CD4-positive, alpha-beta memory T cell (primary cell): Measurements from ENCODE around the gene DCP1A. TPM values are rescaled to one million over a fixed set of nuclear protein-coding genes. Genes with fewer than 3 reads are reported as not detected.

Experiments used
- CTCF ChIA-PET: fragments of 350-600 bp; sonication (Branson Sonifier 250); formaldehyde crosslinking; loops from one replicate; lab custom pipeline; 2021; ENCODE audit warnings: inconsistent platforms; ENCODE audit not compliant: partially characterized antibody; lab: Charles Lee
- POLR2A ChIA-PET: fragments of 350-600 bp; sonication (Branson Sonifier 250); formaldehyde crosslinking; loops from one replicate; lab custom pipeline; 2021; ENCODE audit not compliant: partially characterized antibody; lab: Charles Lee
- DNase-seq, 5 donors: peaks; one replicate each; pipeline versions ENCODE4 v3.0.0 to v3.0.0-alpha.2; 2020 to 2022; ENCODE audit warnings: mixed read lengths in 1 of 5
- H3K27ac ChIP-seq: one replicate; pipeline ENCODE4 v1.7.0; 2013; ENCODE audit warnings: low read depth, low read length
- H3K27me3 ChIP-seq: 2 replicates; pipeline ENCODE4 v1.7.0; 2013; ENCODE audit warnings: mild to moderate bottlenecking, low read length, moderate library complexity; ENCODE audit not compliant: insufficient read depth
- H3K36me3 ChIP-seq: 2 replicates; pipeline ENCODE4 v1.7.0; 2013; ENCODE audit warnings: mild to moderate bottlenecking, low read length, moderate library complexity; ENCODE audit not compliant: insufficient read depth
- H3K4me1 ChIP-seq: 2 replicates; pipeline ENCODE4 v1.7.0; 2013; ENCODE audit warnings: mild to moderate bottlenecking, low read length, moderate library complexity; ENCODE audit not compliant: insufficient read depth
- H3K4me3 ChIP-seq, 2 donors: one replicate each; pipeline ENCODE4 v1.7.0; 2013; ENCODE audit warnings: low read length in 2 of 2, mild to moderate bottlenecking in 1 of 2
- H3K9me3 ChIP-seq, 2 donors: one replicate each; pipeline ENCODE4 v1.7.0; 2013; ENCODE audit warnings: low read length in 2 of 2, control low read depth in 1 of 2; ENCODE audit not compliant: control insufficient read depth in 1 of 2
- H3K27ac Mint-ChIP-seq, 7 donors: one replicate each; pipeline ENCODE4 v1.8.0; 2020 to 2021; ENCODE audit warnings: mixed read lengths in 7 of 7, mild to moderate bottlenecking in 6 of 7, inconsistent platforms in 3 of 7, moderate library complexity in 3 of 7
- H3K27me3 Mint-ChIP-seq, 2 donors: one replicate each; pipeline ENCODE4 v1.8.0; 2020 to 2021; ENCODE audit warnings: mixed read lengths in 2 of 2
- H3K36me3 Mint-ChIP-seq, 2 donors: one replicate each; pipeline ENCODE4 v1.8.0; 2020 to 2021; ENCODE audit warnings: mixed read lengths in 2 of 2, inconsistent platforms in 1 of 2, mild to moderate bottlenecking in 1 of 2
- H3K4me1 Mint-ChIP-seq, 4 donors: one replicate each; pipeline ENCODE4 v1.8.0; 2020 to 2021; ENCODE audit warnings: mixed read lengths in 4 of 4, mild to moderate bottlenecking in 1 of 4
- H3K4me3 Mint-ChIP-seq, 8 donors: one replicate each; pipeline ENCODE4 v1.8.0; 2020 to 2021; ENCODE audit warnings: mixed read lengths in 8 of 8, mild to moderate bottlenecking in 7 of 8, moderate library complexity in 6 of 8, inconsistent platforms in 3 of 8
- H3K9me3 Mint-ChIP-seq, 8 donors: one replicate each; pipeline ENCODE4 v1.8.0; 2020 to 2021; ENCODE audit warnings: mixed read lengths in 8 of 8, mild to moderate bottlenecking in 5 of 8, inconsistent platforms in 3 of 8, moderate library complexity in 1 of 8
- intact Hi-C: fragments of 100-400 bp; cut with micrococcal nuclease; formaldehyde crosslinking; loops from one replicate; pipeline ENCODE4 v1.15.1; 2023
- polyA plus RNA-seq, 2 donors: library from polyadenylated mRNA; unstranded; fragments of 300-500 nt; fragmentation: Illumina TruSeq; gene quantifications; one replicate each; pipeline ENCODE4 v1.2.3, GENCODE V29; 2021
- total RNA-seq, 2 experiments: library from RNA; stranded (reverse); gene quantifications; one replicate each; pipeline ENCODE4 v1.2.3, GENCODE V29; 2021

The DCP1A gene
- total and polyA plus RNA-seq, 4 experiments from 2014 or later, result 40.9 to 94.1 (median 59.3) TPM

DNA sequence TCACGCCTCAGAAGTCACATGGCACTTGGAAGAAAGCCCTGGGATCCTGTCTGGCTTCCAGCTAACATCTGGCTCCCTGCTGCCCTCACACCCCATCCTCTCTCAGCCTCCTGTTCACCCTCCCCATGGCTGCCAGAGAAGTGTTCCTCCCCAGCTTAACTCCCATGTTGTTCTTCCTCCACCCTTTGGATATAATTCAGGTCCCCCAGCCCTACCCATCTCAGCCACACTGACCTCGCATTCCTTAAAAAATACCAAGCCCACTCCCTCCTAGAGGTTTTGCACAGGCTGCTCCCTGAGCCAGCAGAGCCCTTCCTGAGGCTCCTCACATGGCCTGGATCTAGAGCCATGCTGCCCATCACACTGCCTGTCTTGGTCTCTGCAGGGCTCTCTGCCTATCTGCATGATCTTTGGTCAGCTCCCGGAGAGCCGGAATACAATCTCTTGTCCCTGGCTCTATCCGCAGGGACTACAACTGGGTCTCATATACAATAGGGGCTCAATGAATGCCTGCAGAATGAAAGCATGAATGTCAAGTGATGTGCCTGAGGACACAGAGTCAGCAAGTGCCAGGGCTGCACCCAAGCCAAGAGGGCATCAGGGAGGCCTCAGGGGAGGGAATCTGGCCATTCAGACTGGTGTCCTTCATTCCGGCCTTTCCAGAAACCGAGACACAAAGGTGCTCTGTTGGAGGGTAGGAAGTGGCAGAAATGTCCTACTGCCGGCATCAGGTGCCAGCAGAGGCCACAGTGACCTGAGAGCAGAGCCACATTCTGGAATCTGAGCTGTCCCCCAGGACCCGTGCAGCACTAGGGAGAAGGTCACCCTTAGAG, 87.7 kb downstream of the DCP1A start:
- H3K4me3 ChIP-seq, result no peak overlapping the region
- H3K27ac Mint-ChIP-seq, result peak overlapping the region in 2 of 7 donors; percentile 55 to 59
- peaks cover 1% of the 10 kb centered on the region for H3K4me1 ChIP-seq
- DNase-seq, result no peak
- H3K36me3 Mint-ChIP-seq, result peaks cover 0 to 3% of the 10 kb centered on the region in 2 donors
- H3K9me3 Mint-ChIP-seq, result no peaks in the 10 kb centered on the region
- ChIA-PET POLR2A (no interaction called here), CTCF (no interaction called here)
- no peaks in the 10 kb centered on the region for H3K27me3 Mint-ChIP-seq
- H3K36me3 ChIP-seq, result no peaks in the 10 kb centered on the region
- H3K27me3 ChIP-seq, result no peaks in the 10 kb centered on the region
- H3K4me1 Mint-ChIP-seq, result peaks cover 2 to 8% (median 3%) of the 10 kb centered on the region in 4 donors
- intact Hi-C loops, result no loop called here
- no peak overlapping the region for H3K27ac ChIP-seq
- H3K4me3 Mint-ChIP-seq, result no peak overlapping the region
- H3K9me3 ChIP-seq, result no peaks in the 10 kb centered on the region

DNA sequence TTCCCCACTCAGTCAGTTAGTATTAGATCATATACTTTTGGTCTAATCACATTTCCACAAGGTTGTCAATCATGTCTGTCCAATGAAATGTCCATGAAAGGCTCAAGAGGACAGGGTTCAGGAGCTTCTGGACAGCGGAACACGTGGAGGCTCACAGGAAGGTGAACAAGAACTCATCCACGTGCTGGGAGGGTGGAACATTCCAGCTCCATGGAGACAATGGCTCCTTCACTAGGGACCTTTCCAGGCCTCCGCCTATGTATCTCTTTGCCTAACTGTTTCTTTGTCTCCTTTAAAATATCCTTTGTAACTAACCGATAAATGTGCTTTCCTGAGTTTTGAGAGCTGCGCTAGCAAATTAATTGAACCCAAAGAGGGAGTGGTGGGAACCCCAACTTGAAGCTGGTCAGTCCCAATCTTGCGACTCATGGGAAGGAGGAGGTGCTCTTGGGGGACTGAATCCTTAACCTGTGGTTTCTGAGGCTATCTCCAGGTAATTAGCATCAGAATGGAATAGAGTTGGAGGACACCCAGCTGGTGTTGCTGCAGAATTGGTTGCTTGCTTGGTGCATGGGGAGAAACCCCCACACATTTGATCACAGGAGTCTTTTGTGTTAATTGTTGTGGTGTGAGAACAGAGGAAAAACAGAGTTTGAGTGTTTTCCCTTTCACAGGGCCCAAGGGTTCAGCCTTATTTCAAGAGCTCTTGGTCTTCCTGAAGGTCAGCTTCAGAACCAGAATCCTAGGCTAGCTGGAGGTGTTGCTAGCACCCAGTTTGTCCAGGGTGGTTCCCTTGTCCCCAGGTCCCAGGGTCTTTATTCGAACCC, 88.5 kb downstream of the DCP1A start:
- H3K4me1 Mint-ChIP-seq, result peaks cover 10 to 16% (median 11%) of the 10 kb centered on the region in 4 donors
- Histone ChIP-seq H3K9me3 (no peaks in the 10 kb centered on the region), H3K27ac (no peak overlapping the region), H3K4me3 (no peak overlapping the region), H3K27me3 (no peaks in the 10 kb centered on the region), H3K36me3 (no peaks in the 10 kb centered on the region), H3K4me1 (peaks cover 10% of the 10 kb centered on the region)
- intact Hi-C loops, result no loop called here
- H3K4me3 Mint-ChIP-seq, result no peak overlapping the region
- H3K9me3 Mint-ChIP-seq, result no peaks in the 10 kb centered on the region
- H3K27ac Mint-ChIP-seq, result peak overlapping the region in 2 of 7 donors; percentile 57 to 59
- H3K27me3 Mint-ChIP-seq, result no peaks in the 10 kb centered on the region
- ChIA-PET CTCF (no interaction called here), POLR2A (no interaction called here)
- H3K36me3 Mint-ChIP-seq, result peaks cover 0 to 3% of the 10 kb centered on the region in 2 donors
- DNase-seq, result no peak

DNA sequence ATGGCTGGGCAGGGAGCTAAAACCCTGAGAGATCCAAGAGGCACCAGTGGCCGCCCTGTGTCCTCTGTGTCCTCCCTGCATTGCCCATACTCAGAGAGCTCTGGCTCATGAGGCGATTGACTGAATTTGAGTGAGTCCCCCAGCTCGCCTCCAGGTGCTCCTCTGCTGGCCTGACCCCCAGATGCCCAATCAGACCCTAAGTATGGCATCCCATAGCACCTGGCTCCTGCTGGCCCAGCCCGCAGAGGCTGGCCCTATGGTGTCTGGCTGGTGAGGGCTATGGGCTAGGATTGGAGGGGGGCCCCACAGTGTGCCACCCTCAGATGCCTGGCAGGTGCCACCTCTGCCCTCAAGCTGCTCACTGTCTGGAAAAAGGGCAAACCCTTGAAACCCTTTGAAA, 89.9 kb downstream of the DCP1A start:
- no peak overlapping the region for H3K4me3 ChIP-seq
- CTCF ChIA-PET, result no interaction called here
- no peaks in the 10 kb centered on the region for H3K36me3 ChIP-seq
- no peak for DNase-seq
- Mint-ChIP-seq H3K36me3 (peaks cover 0 to 3% of the 10 kb centered on the region in 2 donors), H3K27ac (no peak overlapping the region), H3K4me3 (no peak overlapping the region), H3K9me3 (no peaks in the 10 kb centered on the region), H3K27me3 (no peaks in the 10 kb centered on the region), H3K4me1 (peaks cover 15 to 28% (median 20%) of the 10 kb centered on the region in 4 donors)
- H3K9me3 ChIP-seq, result no peaks in the 10 kb centered on the region
- H3K4me1 ChIP-seq, result peaks cover 22% of the 10 kb centered on the region
- H3K27me3 ChIP-seq, result no peaks in the 10 kb centered on the region
- POLR2A ChIA-PET, result interaction anchor here (1.1 to 1.3 kb wide), 2 partner anchors 18 to 90 kb away, joined by 3 to 6 read pairs; partner anchors contain the start of gene DCP1A
- intact Hi-C loops, result loop anchor here (2.0 kb wide), 1 partner anchor 95 kb away; no protein-coding TSS in a partner anchor
- H3K27ac ChIP-seq, result no peak overlapping the region

DNA sequence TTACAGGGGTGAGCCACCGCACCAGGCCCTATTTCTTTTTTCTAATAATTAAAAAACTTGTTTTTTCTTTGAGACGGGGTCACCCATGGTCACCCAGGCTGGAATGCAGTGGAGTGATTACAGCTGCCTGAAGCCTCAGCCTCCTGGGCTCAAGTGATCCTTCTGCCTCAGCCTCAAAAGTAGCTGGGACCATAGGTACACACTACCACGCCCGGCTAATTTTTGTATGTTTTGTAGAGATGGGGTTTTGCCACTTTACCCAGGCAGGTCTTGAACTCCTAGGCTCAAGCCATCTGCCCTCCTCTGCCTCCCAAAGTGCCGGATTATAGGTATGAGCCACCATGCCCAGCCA, 90.7 kb downstream of the DCP1A start:
- Histone ChIP-seq H3K27ac (no peak overlapping the region), H3K4me1 (peaks cover 29% of the 10 kb centered on the region), H3K36me3 (no peaks in the 10 kb centered on the region), H3K27me3 (no peaks in the 10 kb centered on the region), H3K9me3 (no peaks in the 10 kb centered on the region), H3K4me3 (no peak overlapping the region)
- intact Hi-C loops, result loop anchor here (2.0 kb wide), 1 partner anchor 94 kb away; no protein-coding TSS in a partner anchor
- no peaks in the 10 kb centered on the region for H3K27me3 Mint-ChIP-seq
- peak overlapping the region in 2 of 7 donors; percentile 75 to 84 for H3K27ac Mint-ChIP-seq
- ChIA-PET CTCF (no interaction called here), POLR2A (interaction anchor here (1.1 to 1.3 kb wide), 2 partner anchors 19 to 91 kb away, joined by 3 to 6 read pairs; partner anchors contain the start of gene DCP1A)
- DNase-seq, result no peak
- H3K4me3 Mint-ChIP-seq, result peak overlapping the region; percentile 58 to 87 (median 78)
- H3K36me3 Mint-ChIP-seq, result peaks cover 0 to 3% of the 10 kb centered on the region in 2 donors
- no peaks in the 10 kb centered on the region for H3K9me3 Mint-ChIP-seq
- peaks cover 19 to 36% (median 26%) of the 10 kb centered on the region in 4 donors for H3K4me1 Mint-ChIP-seq

DNA sequence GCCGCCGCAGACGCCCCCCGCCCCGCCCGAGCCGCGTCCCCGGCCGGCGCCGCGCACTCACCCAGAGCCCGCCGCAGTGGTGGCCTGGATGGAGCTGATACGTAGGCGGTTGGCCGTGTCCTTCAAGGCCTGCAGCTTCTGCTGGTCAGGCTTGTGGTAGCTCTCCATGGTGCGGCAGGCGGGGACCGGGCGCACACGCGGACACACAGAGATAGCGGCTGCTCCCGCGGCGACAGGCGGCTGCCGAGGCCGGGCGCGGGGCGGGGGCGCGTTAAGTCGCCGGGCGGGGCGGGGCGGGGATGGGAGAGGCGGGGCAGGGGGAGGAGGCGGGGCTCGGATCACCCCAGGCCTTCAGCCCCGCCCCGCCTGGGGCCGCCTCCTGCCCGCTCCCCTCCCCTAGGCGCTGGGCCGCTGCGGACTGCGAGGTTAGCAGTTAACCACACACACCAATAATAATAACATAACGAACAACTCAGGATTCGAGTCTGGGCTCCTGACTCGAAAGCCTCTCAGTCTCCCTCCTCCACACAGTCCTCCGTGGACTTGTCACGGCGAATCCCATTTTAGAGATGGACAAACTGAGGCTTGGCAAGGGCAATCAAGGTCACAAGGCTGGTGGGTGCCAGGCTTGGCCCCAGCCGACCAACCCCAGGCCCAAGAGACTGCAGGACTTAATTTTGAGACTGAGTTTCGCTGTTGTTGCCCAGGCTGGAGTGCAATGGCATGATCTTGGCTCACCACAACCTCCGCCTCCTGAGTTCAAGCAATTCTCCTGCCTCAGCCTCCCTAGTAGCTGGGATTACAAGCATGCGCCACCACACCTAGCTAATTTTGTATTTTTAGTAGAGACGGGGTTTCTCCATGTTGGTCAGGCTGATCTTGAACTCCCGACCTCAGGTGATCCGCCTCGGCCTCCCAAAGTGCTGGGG, 91.3 kb downstream of the DCP1A start, which contains the start of gene TKT:
TKT (minus strand) TSS at position 248 of the 929 bp plus-strand sequence; CDS start at position 168, 80 bp downstream.
- Mint-ChIP-seq H3K4me1 (peaks cover 20 to 42% (median 31%) of the 10 kb centered on the region in 4 donors), H3K36me3 (peaks cover 0 to 3% of the 10 kb centered on the region in 2 donors), H3K4me3 (peak within 1 kb of the TSS; percentile 91 to 95 (median 92)), H3K27me3 (no peaks in the 10 kb centered on the region), H3K9me3 (no peaks in the 10 kb centered on the region), H3K27ac (peak within 1 kb of the TSS; percentile 78 to 91 (median 88))
- ChIA-PET CTCF (interaction anchor here (0.6 to 1.0 kb wide), 3 partner anchors 44 to 363 kb away, joined by 3 read pairs; no protein-coding TSS in a partner anchor), POLR2A (interaction anchor here (1.1 to 3.8 kb wide), 5 partner anchors 14 to 126 kb away, joined by 3 to 15 read pairs (median 4); partner anchors contain the start of genes DCP1A and RFT1)
- peak within 1 kb of the TSS; percentile 79 to 90 for H3K4me3 ChIP-seq
- H3K27ac ChIP-seq, result peak within 1 kb of the TSS; percentile 62
- intact Hi-C loops, result loop anchor here (1.0 to 2.0 kb wide), 2 partner anchors 91 to 93 kb away; partner anchors contain the start of gene DCP1A
- H3K9me3 ChIP-seq, result no peaks in the 10 kb centered on the region
- no peaks in the 10 kb centered on the region for H3K36me3 ChIP-seq
- no peaks in the 10 kb centered on the region for H3K27me3 ChIP-seq
- peak; percentile 71 to 80 (median 72) for DNase-seq
- peaks cover 35% of the 10 kb centered on the region for H3K4me1 ChIP-seq

DNA sequence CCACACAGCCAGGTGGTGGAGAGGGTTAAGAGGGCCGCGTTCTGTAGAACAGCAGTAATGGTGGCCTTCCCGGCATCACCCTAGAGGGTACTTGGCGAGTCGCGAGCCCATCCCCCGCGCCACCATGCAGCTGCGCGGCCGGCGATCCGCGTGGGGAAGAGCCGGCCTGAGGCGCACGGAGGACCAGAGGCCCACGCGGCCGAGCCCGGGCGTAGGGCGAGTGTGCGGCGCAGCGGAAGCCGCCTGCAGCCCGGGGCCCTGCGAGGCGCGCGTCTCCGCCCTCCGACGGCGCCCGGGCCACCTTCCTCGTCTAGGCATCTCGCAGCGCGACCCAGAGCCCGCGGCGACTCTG, 91.9 kb downstream of the DCP1A start:
- peaks cover 20 to 45% (median 35%) of the 10 kb centered on the region in 4 donors for H3K4me1 Mint-ChIP-seq
- Histone ChIP-seq H3K27ac (peak overlapping the region; percentile 62), H3K4me1 (peaks cover 42% of the 10 kb centered on the region), H3K36me3 (no peaks in the 10 kb centered on the region), H3K4me3 (peak overlapping the region; percentile 79 to 90), H3K27me3 (no peaks in the 10 kb centered on the region), H3K9me3 (no peaks in the 10 kb centered on the region)
- peak overlapping the region; percentile 78 to 91 (median 88) for H3K27ac Mint-ChIP-seq
- CTCF ChIA-PET, result interaction anchor here (0.6 to 1.0 kb wide), 2 partner anchors 45 to 362 kb away, joined by 3 read pairs; no protein-coding TSS in a partner anchor
- H3K27me3 Mint-ChIP-seq, result no peaks in the 10 kb centered on the region
- no peaks in the 10 kb centered on the region for H3K9me3 Mint-ChIP-seq
- peaks cover 0 to 3% of the 10 kb centered on the region in 2 donors for H3K36me3 Mint-ChIP-seq
- POLR2A ChIA-PET, result interaction anchor here (1.2 to 3.8 kb wide), 4 partner anchors 14 to 125 kb away, joined by 3 to 15 read pairs (median 4); partner anchors contain the start of genes DCP1A and RFT1
- peak overlapping the region; percentile 91 to 95 (median 92) for H3K4me3 Mint-ChIP-seq
- intact Hi-C loops, result loop anchor here (1.0 kb wide), 1 partner anchor 92 kb away; the partner anchor contains the start of gene DCP1A
- peak; percentile 22 to 54 (median 44) for DNase-seq
